Left lung (tissue), 10 donors: ENCODE data around the gene RPS14. TPM values are rescaled to one million over a fixed set of nuclear protein-coding genes. Genes with fewer than 3 reads are reported as not detected.

ENCODE experiments used
- ATAC-seq: fragments of 200-7000 bp; cut with Tn5 transposase; one replicate; pipeline ENCODE4 v1.9.1; 2020; ENCODE audit warnings: moderate library complexity
- DNase-seq, 4 donors: peaks; one replicate each; pipeline ENCODE4 v3.0.0-alpha.2; 2013 to 2020
- H3K27ac ChIP-seq, 2 donors: fragments of 200-600 bp; sonication (generic) in 1 of 2; one replicate each; pipeline versions ENCODE4 v1.5.0 to v1.8.0; 2020 to 2021
- H3K27me3 ChIP-seq, 2 donors: fragments of 200-600 bp; sonication (generic) in 1 of 2; one replicate each; pipeline versions ENCODE4 v1.5.0 to v1.8.0; 2020 to 2021
- H3K36me3 ChIP-seq, 2 donors: fragments of 200-600 bp; sonication (generic) in 1 of 2; one replicate each; pipeline versions ENCODE4 v1.5.0 to v1.8.0; 2020 to 2021
- H3K4me1 ChIP-seq, 2 donors: fragments of 200-600 bp; one replicate each; pipeline ENCODE4 v1.8.0; 2021
- H3K4me3 ChIP-seq, 2 donors: fragments of 200-600 bp; sonication (generic) in 1 of 2; one replicate each; pipeline versions ENCODE4 v1.5.0 to v1.8.0; 2020 to 2021; ENCODE audit warnings: mild to moderate bottlenecking in 1 of 2
- H3K9me3 ChIP-seq, 2 donors: fragments of 200-600 bp; sonication (generic) in 1 of 2; one replicate each; pipeline versions ENCODE4 v1.5.0 to v1.8.0; 2020 to 2021
- CTCF ChIP-seq, 2 donors: fragments of 200-600 bp; sonication (generic) in 1 of 2; IDR thresholded peaks; one replicate each; pipeline versions ENCODE4 v1.5.0 to v1.8.0; 2021; ENCODE audit warnings: antibody characterized with exemption in 2 of 2
- intact Hi-C, 2 donors: fragments of 100-400 bp; cut with DNase I; formaldehyde crosslinking; loops; one replicate each; pipeline versions ENCODE4 v1.11.2 to v1.14.2; 2022
- polyA plus RNA-seq, 6 donors: library from polyadenylated mRNA; unstranded; fragments of 120-200 nt; gene quantifications; one replicate each; pipeline ENCODE4 v1.2.1, GENCODE V29; 2013; ENCODE audit not compliant: insufficient read length in 6 of 6
- total RNA-seq, 2 donors: library from RNA; stranded (reverse); fragmentation: NEBNext Ultra II Directional; extraction: Animal tissue kit (Norgen Biotek cat#: 25700); gene quantifications; one replicate each; pipeline ENCODE4 v1.2.1, GENCODE V29; 2021
- donor health status: DM: no; HTN: yes; CAD: no.
- donor health status: DM: no; HTN: no; CAD: no.

The RPS14 gene
- total and polyA plus RNA-seq, 8 donors: 1,428 to 2,778 (median 2,416) TPM

DNA sequence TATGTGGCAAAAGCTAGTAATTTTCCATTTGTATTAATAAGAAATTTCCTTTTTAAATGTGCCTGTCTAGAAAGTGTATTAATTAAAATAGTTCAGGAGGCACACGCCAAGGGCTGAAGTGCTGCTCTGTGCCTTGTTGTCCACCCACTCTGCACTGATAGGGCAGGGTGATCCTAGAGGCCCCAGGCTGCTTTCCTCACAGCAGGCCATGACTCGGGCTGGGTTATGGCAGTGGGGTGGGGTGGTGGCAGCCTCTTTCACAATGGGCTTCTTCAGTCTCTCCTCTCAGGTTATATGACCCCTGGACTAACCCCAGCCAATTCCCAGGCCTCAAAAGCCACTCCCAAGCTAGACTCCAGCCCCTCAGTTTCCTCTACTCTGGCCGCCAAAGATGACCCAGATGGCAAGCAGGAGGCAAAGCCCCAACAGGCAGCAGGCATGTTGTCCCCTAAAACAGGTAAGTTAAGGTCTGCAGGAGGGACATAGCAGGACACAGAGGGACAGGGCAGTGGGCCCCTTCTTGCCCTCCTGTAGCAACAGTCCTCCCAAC lies 56.4 kb downstream of the RPS14 start:
- Histone ChIP-seq H3K9me3 (no peaks in the 10 kb centered on the region), H3K4me3 (no peak overlapping the region), H3K27me3 (no peaks in the 10 kb centered on the region), H3K36me3 (peaks cover 0 to 100% of the 10 kb centered on the region in 2 donors), H3K27ac (no peak overlapping the region), H3K4me1 (no peaks in the 10 kb centered on the region)
- TF ChIP-seq CTCF (IDR thresholded peaks at IDR 0.05): no peak
- intact Hi-C loops: no loop called here
- DNase-seq (no peak), ATAC-seq (no peak)

DNA sequence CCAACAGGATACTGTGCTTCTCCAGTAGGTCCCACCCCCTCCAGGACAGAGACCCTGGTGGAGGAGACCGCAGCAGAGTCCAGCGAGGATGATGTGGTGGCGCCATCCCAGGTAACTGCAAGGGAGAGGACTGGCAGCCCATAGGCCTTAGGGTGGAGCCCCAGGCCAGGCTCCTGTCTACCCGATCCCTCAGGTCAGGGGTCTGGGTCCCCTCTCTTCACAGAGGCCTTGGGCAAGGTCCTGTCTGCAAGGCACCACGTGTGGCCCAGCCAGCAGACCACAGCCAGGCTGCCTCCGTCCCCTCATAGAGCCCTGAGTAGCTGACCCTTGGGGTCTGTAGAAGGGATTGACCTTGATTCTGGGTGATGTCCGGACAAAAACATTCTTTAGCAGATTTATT lies 56.9 kb downstream of the RPS14 start:
- no peak overlapping the region for H3K27ac ChIP-seq
- peaks cover 0 to 100% of the 10 kb centered on the region in 2 donors for H3K36me3 ChIP-seq
- ATAC-seq: no peak
- no peak for TF ChIP-seq CTCF (IDR thresholded peaks at IDR 0.05)
- H3K4me3 ChIP-seq: no peak overlapping the region
- H3K27me3 ChIP-seq: no peaks in the 10 kb centered on the region
- DNase-seq: peak in 1 of 4 donors; percentile 47
- no peaks in the 10 kb centered on the region for H3K9me3 ChIP-seq
- intact Hi-C loops: no loop called here
- H3K4me1 ChIP-seq: no peaks in the 10 kb centered on the region

Other genes with a start within 250 kb of the RPS14 start
- gene CAMK2A, start 160.0 kb downstream of the RPS14 start, total RNA-seq: 1 to 10 TPM in 1 of 2 donors, under 1 TPM in 1; 0.64 to 1.2 TPM
- 1 to 10 TPM; 4.0 to 5.8 (median 5.3) TPM for gene CAMK2A, start 160.0 kb downstream of the RPS14 start, polyA plus RNA-seq
- 1 to 10 TPM; 6.6 to 7.5 TPM for gene ARSI, start 146.8 kb downstream of the RPS14 start, total RNA-seq
- gene ARSI, start 146.8 kb downstream of the RPS14 start, polyA plus RNA-seq: 10 to 100 TPM; 19.2 to 31.8 (median 25.0) TPM
- 10 to 100 TPM; 21.8 to 32.5 TPM for gene TCOF1, start 92.0 kb downstream of the RPS14 start, total RNA-seq
- gene TCOF1, start 92.0 kb downstream of the RPS14 start, polyA plus RNA-seq: 10 to 100 TPM; 27.9 to 42.6 (median 31.1) TPM
- gene CD74, start 36.8 kb downstream of the RPS14 start, total RNA-seq: 1,000 to 10,000 TPM; 1,866 to 2,212 TPM
- gene CD74, start 36.8 kb downstream of the RPS14 start, polyA plus RNA-seq: 100 to 1,000 TPM; 143 to 201 (median 169) TPM
- gene NDST1, start 58.4 kb upstream of the RPS14 start, total RNA-seq: 100 to 1,000 TPM in 1 of 2 donors, 10 to 100 TPM in 1; 89.3 to 100 TPM
- 10 to 100 TPM; 52.2 to 82.3 (median 65.9) TPM for gene NDST1, start 58.4 kb upstream of the RPS14 start, polyA plus RNA-seq
- 100 to 1,000 TPM in 1 of 2 donors, 10 to 100 TPM in 1; 80.4 to 114 TPM for gene SYNPO, start 190.9 kb upstream of the RPS14 start, total RNA-seq
- gene SYNPO, start 190.9 kb upstream of the RPS14 start, polyA plus RNA-seq: 10 to 100 TPM; 22.0 to 31.6 (median 26.6) TPM
- gene MYOZ3, start 211.5 kb upstream of the RPS14 start, total RNA-seq: 1 to 10 TPM in 1 of 2 donors, under 1 TPM in 1; 0.79 to 3.1 TPM
- 10 to 100 TPM; 10.6 to 13.1 (median 11.4) TPM for gene MYOZ3, start 211.5 kb upstream of the RPS14 start, polyA plus RNA-seq